Measurements from ENCODE around the gene LBHD2. TPM values are rescaled to one million over a fixed set of nuclear protein-coding genes. Genes with fewer than 3 reads are reported as not detected.

The LBHD2 gene
- total and polyA plus RNA-seq, 2 of the 8 experiments (the other 6 are each of a cell fraction or from before 2014, with no cell fraction given): not detected

DNA sequence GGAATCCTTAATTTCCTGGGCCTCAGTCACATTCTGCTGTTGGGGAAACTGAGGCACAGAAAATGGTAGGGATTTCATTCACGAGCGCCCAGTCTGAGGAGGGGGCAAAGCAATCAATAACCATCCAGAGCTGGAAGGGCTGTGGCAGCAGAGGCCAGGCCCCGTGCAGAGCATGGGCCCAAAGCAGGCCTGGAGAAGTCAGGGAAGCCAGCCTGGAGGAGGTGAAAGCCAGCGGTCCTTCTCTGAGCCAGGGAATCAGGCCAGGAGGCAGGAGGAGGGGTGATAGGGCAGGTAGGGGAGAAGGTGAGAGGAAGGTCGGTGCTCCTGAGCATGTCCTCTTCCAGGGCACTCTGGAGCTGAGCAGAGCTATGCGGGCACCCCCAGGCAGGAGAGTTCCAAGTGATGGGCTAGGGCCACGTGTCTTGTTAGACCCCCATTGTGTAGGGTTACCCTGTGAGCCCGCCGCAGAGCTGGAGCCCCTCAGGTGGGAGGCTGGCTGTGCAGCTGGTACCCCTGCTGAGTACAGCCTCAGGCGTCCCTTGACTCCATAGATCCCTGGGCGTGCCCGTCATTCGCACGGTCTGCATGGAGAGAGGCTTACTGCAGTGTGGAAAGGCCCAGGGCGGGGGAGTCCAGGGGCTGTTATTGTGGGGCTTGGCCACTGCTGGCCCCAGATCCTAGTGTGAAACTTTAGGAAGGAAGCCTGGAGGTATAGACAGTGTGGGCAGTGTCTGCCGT, 44.0 kb downstream of the LBHD2 start (continued):
- TF ChIP-seq SP4 (IDR thresholded peaks at IDR 0.05; ENCODE audit: low read length) (no peak), BRCA1 (IDR thresholded peaks at IDR 0.05; ENCODE audit: low read depth, low read length) (no peak), KDM1A (IDR thresholded peaks at IDR 0.05; ENCODE audit: borderline replicate concordance, low read length) (no peak), RXRA (IDR thresholded peaks at IDR 0.05; ENCODE audit: insufficient read depth, low read depth, low read length) (no peak), SIX5 (IDR thresholded peaks at IDR 0.05; ENCODE audit: low read depth, low read length) (no peak), SRF (IDR thresholded peaks at IDR 0.05; ENCODE audit: low read depth, low read length) (no peak), YY1 (IDR thresholded peaks at IDR 0.05; ENCODE audit: low read depth, low read length) (no peak)
- TF ChIP-seq, protein P1, sequence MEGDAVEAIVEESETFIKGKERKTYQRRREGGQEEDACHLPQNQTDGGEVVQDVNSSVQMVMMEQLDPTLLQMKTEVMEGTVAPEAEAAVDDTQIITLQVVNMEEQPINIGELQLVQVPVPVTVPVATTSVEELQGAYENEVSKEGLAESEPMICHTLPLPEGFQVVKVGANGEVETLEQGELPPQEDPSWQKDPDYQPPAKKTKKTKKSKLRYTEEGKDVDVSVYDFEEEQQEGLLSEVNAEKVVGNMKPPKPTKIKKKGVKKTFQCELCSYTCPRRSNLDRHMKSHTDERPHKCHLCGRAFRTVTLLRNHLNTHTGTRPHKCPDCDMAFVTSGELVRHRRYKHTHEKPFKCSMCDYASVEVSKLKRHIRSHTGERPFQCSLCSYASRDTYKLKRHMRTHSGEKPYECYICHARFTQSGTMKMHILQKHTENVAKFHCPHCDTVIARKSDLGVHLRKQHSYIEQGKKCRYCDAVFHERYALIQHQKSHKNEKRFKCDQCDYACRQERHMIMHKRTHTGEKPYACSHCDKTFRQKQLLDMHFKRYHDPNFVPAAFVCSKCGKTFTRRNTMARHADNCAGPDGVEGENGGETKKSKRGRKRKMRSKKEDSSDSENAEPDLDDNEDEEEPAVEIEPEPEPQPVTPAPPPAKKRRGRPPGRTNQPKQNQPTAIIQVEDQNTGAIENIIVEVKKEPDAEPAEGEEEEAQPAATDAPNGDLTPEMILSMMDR (IDR thresholded peaks at IDR 0.05; ENCODE audit: control extremely low read depth in 1 of 3, insufficient read depth in 1 of 3, low read depth in 1 of 3, low read length in 3 of 3): no peak
